ENCODE data around the gene EFNB2. TPM values are rescaled to one million over a fixed set of nuclear protein-coding genes. Genes with fewer than 3 reads are reported as not detected.

EFNB2 gene
- total and polyA plus RNA-seq, 9 of the 15 experiments (the other 6 are each of a cell fraction or from before 2014, with no cell fraction given), result 0.01 to 0.29 (median 0.18) TPM

DNA sequence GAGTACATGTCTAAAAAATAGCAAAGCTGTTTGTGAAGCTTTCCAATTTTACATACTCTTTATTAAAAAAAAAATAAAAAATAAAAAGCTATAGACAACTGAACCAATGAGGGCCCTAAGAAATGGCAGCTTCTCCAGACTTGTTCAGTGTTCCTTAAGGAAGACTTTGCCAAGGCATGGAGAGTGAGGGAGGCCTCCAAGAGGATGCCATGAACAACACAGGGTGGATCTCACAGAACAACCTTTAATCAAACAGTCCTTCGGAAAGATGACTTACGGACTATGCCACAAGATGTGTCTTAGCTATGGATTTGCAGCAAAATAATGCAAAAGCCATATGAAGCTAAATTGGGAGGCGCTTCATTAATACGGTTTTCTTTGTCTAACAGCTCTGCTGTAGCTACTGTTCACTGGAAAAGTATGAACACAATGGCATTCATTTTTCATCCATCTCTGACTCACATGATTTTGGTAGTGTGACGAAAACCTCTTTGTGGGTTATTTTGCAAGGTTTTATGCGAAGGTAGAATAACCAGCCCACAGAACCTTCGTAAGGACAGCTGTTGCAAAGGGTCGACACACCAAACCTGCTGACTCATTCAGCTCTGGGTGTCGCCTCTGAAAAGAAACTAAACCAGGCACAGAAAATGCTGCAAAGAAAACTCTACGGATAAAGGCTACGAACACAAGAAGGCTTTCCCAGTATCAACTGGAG is 27.7 kb downstream of the EFNB2 start (continued):
- TF ChIP-seq, protein P1, sequence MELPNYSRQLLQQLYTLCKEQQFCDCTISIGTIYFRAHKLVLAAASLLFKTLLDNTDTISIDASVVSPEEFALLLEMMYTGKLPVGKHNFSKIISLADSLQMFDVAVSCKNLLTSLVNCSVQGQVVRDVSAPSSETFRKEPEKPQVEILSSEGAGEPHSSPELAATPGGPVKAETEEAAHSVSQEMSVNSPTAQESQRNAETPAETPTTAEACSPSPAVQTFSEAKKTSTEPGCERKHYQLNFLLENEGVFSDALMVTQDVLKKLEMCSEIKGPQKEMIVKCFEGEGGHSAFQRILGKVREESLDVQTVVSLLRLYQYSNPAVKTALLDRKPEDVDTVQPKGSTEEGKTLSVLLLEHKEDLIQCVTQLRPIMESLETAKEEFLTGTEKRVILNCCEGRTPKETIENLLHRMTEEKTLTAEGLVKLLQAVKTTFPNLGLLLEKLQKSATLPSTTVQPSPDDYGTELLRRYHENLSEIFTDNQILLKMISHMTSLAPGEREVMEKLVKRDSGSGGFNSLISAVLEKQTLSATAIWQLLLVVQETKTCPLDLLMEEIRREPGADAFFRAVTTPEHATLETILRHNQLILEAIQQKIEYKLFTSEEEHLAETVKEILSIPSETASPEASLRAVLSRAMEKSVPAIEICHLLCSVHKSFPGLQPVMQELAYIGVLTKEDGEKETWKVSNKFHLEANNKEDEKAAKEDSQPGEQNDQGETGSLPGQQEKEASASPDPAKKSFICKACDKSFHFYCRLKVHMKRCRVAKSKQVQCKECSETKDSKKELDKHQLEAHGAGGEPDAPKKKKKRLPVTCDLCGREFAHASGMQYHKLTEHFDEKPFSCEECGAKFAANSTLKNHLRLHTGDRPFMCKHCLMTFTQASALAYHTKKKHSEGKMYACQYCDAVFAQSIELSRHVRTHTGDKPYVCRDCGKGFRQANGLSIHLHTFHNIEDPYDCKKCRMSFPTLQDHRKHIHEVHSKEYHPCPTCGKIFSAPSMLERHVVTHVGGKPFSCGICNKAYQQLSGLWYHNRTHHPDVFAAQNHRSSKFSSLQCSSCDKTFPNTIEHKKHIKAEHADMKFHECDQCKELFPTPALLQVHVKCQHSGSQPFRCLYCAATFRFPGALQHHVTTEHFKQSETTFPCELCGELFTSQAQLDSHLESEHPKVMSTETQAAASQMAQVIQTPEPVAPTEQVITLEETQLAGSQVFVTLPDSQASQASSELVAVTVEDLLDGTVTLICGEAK (IDR thresholded peaks at IDR 0.05), result no peak
- TF ChIP-seq, protein P1 (CRISPR knock-in tag; IDR thresholded peaks at IDR 0.05), result no peak
- TF ChIP-seq TAF1 (IDR thresholded peaks at IDR 0.05; ENCODE audit: control insufficient read depth, extremely low read depth, insufficient read depth, low read length, severe bottlenecking), result peak; percentile 46
- TF ChIP-seq NFE2 (IDR thresholded peaks at IDR 0.05; ENCODE audit: low read depth), result peak; percentile 83
- TF ChIP-seq NFE2L1 (tag; IDR thresholded peaks at IDR 0.05; ENCODE audit: borderline replicate concordance, low read depth), result peak; percentile 74
- peak; percentile 27 for TF ChIP-seq TAF9B (IDR thresholded peaks at IDR 0.05; ENCODE audit: partially characterized antibody)

Measured in K562 (cell line).